Mononuclear cell (primary cell): ENCODE results near the gene SSR1. TPM values are rescaled to one million over a fixed set of nuclear protein-coding genes. Genes with fewer than 3 reads are reported as not detected.
"Not testable (repeated sequence)": the region's sequence is repeated elsewhere in the genome, so short reads cannot be mapped to it uniquely, and the experiment has no call there.

Experiments
- H3K27me3 ChIP-seq: 2 replicates; pipeline ENCODE4 v1.6.0; 2011; ENCODE audit warnings: low read length, control low read depth; ENCODE audit not compliant: insufficient read depth
- H3K4me1 ChIP-seq: 2 replicates; pipeline ENCODE4 v1.5.1; 2011; ENCODE audit warnings: mild to moderate bottlenecking, low read length, control low read depth; ENCODE audit not compliant: insufficient read depth
- H3K4me3 ChIP-seq: 2 replicates; pipeline ENCODE4 v1.5.1; 2011; ENCODE audit warnings: mild to moderate bottlenecking, low read length, moderate library complexity
- H3K9me3 ChIP-seq: 2 replicates; pipeline ENCODE4 v1.5.1; 2011; ENCODE audit warnings: low read depth, mild to moderate bottlenecking, control low read depth, low read length
- total RNA-seq: library from RNA; depleted of rRNA; stranded (reverse); fragments of >200 nt; gene quantifications from one replicate; pipeline ENCODE4 v1.2.3, GENCODE V29; 2012

The SSR1 gene
- total RNA-seq, 1 donor = 74.5 TPM

- Histone ChIP-seq H3K4me3 (no peak overlapping the region), H3K9me3 (no peaks in the 10 kb centered on the region), H3K4me1 (peaks cover 48% of the 10 kb centered on the region), H3K27me3 (no peaks in the 10 kb centered on the region)
These were observed 1.8 kb downstream of the SSR1 start for GRCh38 chr6:7311176-7311575.

GRCh38 chr6:7309050-7309449 is 3.9 kb downstream of the SSR1 start:
- H3K4me1 ChIP-seq = peaks cover 42% of the 10 kb centered on the region
- H3K27me3 ChIP-seq = no peaks in the 10 kb centered on the region
- no peak overlapping the region for H3K4me3 ChIP-seq
- H3K9me3 ChIP-seq = no peaks in the 10 kb centered on the region

- peaks cover 34% of the 10 kb centered on the region for H3K4me1 ChIP-seq
- H3K4me3 ChIP-seq = no peak overlapping the region
- no peaks in the 10 kb centered on the region for H3K27me3 ChIP-seq
- no peaks in the 10 kb centered on the region for H3K9me3 ChIP-seq
These were observed 5.5 kb downstream of the SSR1 start for GRCh38 chr6:7307533-7307932.

GRCh38 chr6:7304821-7305220 is 8.2 kb downstream of the SSR1 start:
- H3K4me3 ChIP-seq = no peak overlapping the region
- H3K27me3 ChIP-seq = no peaks in the 10 kb centered on the region
- H3K4me1 ChIP-seq = peaks cover 13% of the 10 kb centered on the region
- H3K9me3 ChIP-seq = no peaks in the 10 kb centered on the region

GRCh38 chr6:7301702-7302101 is 11.3 kb downstream of the SSR1 start:
- Histone ChIP-seq H3K4me3 (no peak overlapping the region), H3K9me3 (no peaks in the 10 kb centered on the region), H3K4me1 (no peaks in the 10 kb centered on the region), H3K27me3 (no peaks in the 10 kb centered on the region)

GRCh38 chr6:7300926-7301325 is 12.1 kb downstream of the SSR1 start:
- Histone ChIP-seq H3K4me3 (no peak overlapping the region), H3K27me3 (no peaks in the 10 kb centered on the region), H3K4me1 (no peaks in the 10 kb centered on the region), H3K9me3 (no peaks in the 10 kb centered on the region)

GRCh38 chr6:7298113-7298512 is 14.9 kb downstream of the SSR1 start:
- H3K27me3 ChIP-seq = no peaks in the 10 kb centered on the region
- no peaks in the 10 kb centered on the region for H3K4me1 ChIP-seq
- no peak overlapping the region for H3K4me3 ChIP-seq
- no peaks in the 10 kb centered on the region for H3K9me3 ChIP-seq

GRCh38 chr6:7296602-7297001 is 16.4 kb downstream of the SSR1 start:
- Histone ChIP-seq H3K27me3 (no peaks in the 10 kb centered on the region), H3K4me1 (no peaks in the 10 kb centered on the region), H3K4me3 (no peak overlapping the region), H3K9me3 (no peaks in the 10 kb centered on the region)

- Histone ChIP-seq H3K4me3 (no peak overlapping the region), H3K9me3 (no peaks in the 10 kb centered on the region), H3K4me1 (no peaks in the 10 kb centered on the region), H3K27me3 (no peaks in the 10 kb centered on the region)
These were observed 17.1 kb downstream of the SSR1 start for GRCh38 chr6:7295916-7296315.

- H3K4me1 ChIP-seq = no peaks in the 10 kb centered on the region
- no peak overlapping the region for H3K4me3 ChIP-seq
These were observed 20.3 kb downstream of the SSR1 start for GRCh38 chr6:7292596-7293255.

GRCh38 chr6:7290079-7290478 is 22.9 kb downstream of the SSR1 start:
- H3K4me1 ChIP-seq = no peaks in the 10 kb centered on the region
- no peak overlapping the region for H3K4me3 ChIP-seq
- H3K9me3 ChIP-seq = no peaks in the 10 kb centered on the region
- H3K27me3 ChIP-seq = no peaks in the 10 kb centered on the region

More at GRCh38 chr6:7292596-7293255, 20.3 kb downstream of the SSR1 start:
- H3K9me3 ChIP-seq = no peaks in the 10 kb centered on the region
- H3K27me3 ChIP-seq = no peaks in the 10 kb centered on the region

- Histone ChIP-seq H3K27me3 (no peaks in the 10 kb centered on the region), H3K9me3 (no peaks in the 10 kb centered on the region), H3K4me3 (no peak overlapping the region), H3K4me1 (peaks cover 14% of the 10 kb centered on the region)
These were observed 27.6 kb downstream of the SSR1 start for GRCh38 chr6:7285416-7285815.

GRCh38 chr6:7283676-7284075 is 29.3 kb downstream of the SSR1 start:
- Histone ChIP-seq H3K4me1 (peaks cover 24% of the 10 kb centered on the region), H3K27me3 (no peaks in the 10 kb centered on the region), H3K9me3 (no peaks in the 10 kb centered on the region), H3K4me3 (no peak overlapping the region)

- Histone ChIP-seq H3K4me1 (peaks cover 38% of the 10 kb centered on the region), H3K4me3 (no peak overlapping the region), H3K9me3 (no peaks in the 10 kb centered on the region), H3K27me3 (no peaks in the 10 kb centered on the region)
These were observed 30.7 kb downstream of the SSR1 start for GRCh38 chr6:7282097-7282906.

GRCh38 chr6:7276199-7276524 is 36.8 kb downstream of the SSR1 start:
- H3K9me3 ChIP-seq = no peaks in the 10 kb centered on the region
- peaks cover 40% of the 10 kb centered on the region for H3K4me1 ChIP-seq
- no peaks in the 10 kb centered on the region for H3K27me3 ChIP-seq
- H3K4me3 ChIP-seq = no peak overlapping the region

GRCh38 chr6:7274525-7274924 is 38.5 kb downstream of the SSR1 start:
- H3K9me3 ChIP-seq, H3K4me3 ChIP-seq, H3K27me3 ChIP-seq: not testable (repeated sequence)
- peaks cover 41% of the 10 kb centered on the region for H3K4me1 ChIP-seq
